Measurements from ENCODE around the gene TNPO2. TPM values are rescaled to one million over a fixed set of nuclear protein-coding genes. Genes with fewer than 3 reads are reported as not detected.
A peak's percentile ranks its signal among the peaks of the same experiment; 100 is the strongest.

TNPO2 gene
- total and polyA plus RNA-seq, 2 of the 13 experiments (the other 11 are each of a cell fraction or from before 2014, with no cell fraction given), result 31.7 to 61.0 TPM

DNA sequence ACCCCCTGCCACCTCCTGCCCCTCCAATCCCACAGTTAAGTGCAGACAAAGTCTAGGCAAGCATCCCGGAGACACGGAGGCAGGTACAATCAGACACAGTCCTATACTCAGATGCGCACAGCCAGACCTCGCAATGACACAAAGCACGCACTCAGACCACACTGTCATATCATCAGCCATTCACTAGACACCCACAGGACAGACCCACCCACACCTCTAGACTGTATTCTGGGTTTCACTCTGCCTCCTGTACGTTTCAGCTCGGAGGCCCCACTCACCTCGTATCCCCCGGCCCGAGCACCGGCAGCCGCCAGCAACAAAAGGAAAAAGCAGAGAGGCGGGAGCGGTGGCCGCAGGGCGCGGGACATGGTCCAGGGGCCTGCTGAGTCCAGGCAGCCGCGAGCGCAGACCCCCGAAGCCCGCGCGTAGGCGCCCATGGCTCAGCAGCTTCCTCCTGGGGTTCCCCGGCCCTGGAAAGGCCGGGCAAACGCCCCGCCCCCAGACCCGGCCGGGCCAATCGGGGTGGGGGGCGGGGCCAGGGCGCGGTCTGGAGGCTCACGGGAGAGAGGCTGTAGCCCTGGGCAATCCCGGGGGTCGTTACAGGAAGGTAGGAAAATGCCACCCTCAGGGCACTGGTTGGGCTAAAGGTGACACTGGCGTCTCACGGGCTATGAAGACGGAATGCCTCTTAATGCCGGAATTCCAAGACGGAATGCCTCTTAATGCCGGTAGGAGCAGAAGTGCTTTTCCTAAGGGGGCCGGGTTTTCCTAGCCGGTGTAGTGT, 57.3 kb downstream of the TNPO2 start, which contains the start of the genes MAN2B1 and WDR83:
Gene MAN2B1 (minus strand): TSS at position 478 of the 784 bp plus-strand sequence. CDS start 41 bp downstream, at position 437.
Gene WDR83 (plus strand): TSS at position 543 of the 784 bp plus-strand sequence. CDS start 2,984 bp downstream, outside the sequence.
- Histone ChIP-seq H3K4me1 (ENCODE audit: insufficient read depth, low read length) (peaks cover 43% of the 10 kb centered on the region), H4K20me1 (ENCODE audit: insufficient read depth, low read length) (no peaks in the 10 kb centered on the region), H3K4me2 (ENCODE audit: low read depth, low read length) (peak within 1 kb of the TSS; percentile 97), H3K9me3 (ENCODE audit: low read length) (no peaks in the 10 kb centered on the region), H2AFZ (ENCODE audit: low read length) (peak within 1 kb of the TSS; percentile 83), H3K4me3 (replicated peaks in 1 of 3; ENCODE audit: insufficient read depth in 1 of 3, low read depth in 2 of 3, low read length in 3 of 3) (peak within 1 kb of the TSS; percentile 72 to 84 (median 84)), H3K9ac (ENCODE audit: insufficient read depth, low read depth, low read length) (peak within 1 kb of the TSS; percentile 82), H3K27me3 (ENCODE audit: control insufficient read depth in 1 of 2, insufficient read depth in 2 of 2, low read length in 2 of 2) (no peaks in the 10 kb centered on the region; a peak in 1 of 5 replicates), H3K27ac (ENCODE audit: extremely low read length, insufficient read depth, low read length) (peak within 1 kb of the TSS; percentile 60), H3K79me2 (ENCODE audit: insufficient read depth, low read length) (peaks cover 34% of the 10 kb centered on the region), H3K36me3 (replicated peaks in 1 of 2; ENCODE audit: control insufficient read depth in 1 of 2, insufficient read depth in 2 of 2, low read length in 2 of 2) (no peaks in the 10 kb centered on the region; a peak in 2 of 5 replicates)
- POLR2A ChIA-PET, result interaction anchor here (0.6 to 1.7 kb wide), 6 partner anchors 10 to 125 kb away, joined by 3 to 9 read pairs (median 4); partner anchors contain the start of genes DHPS, JUNB, ZNF490 and ZNF791
- no TSS peak for BruUV-seq (replicated peaks)
- CTCF ChIA-PET (ENCODE audit: low intra/inter-chr PET ratio, low total read pairs), result interaction anchor here (0.5 kb wide), 1 partner anchor 502 kb away, joined by 3 read pairs; no protein-coding TSS in a partner anchor
- in situ Hi-C loops (cut with HindIII; ENCODE audit: extremely low pct_ligation_motif_present, low pct_unique_long_range_greater_than_20kb) (no loop called here), intact Hi-C loops (cut with micrococcal nuclease; ENCODE audit: unreplicated experiment) (no loop called here)
- peak; percentile 89 for ATAC-seq
- DNase-seq (ENCODE audit: low spot score), result peak; percentile 65
- whole genome bisulfite sequencing (ENCODE audit: low lambda C conversion rate), result under 1% methylated on average over 24 of the region's 46 CpGs
- no peak for FAIRE-seq
- no peak for TF ChIP-seq ZNF513 (CRISPR knock-in tag; conservative IDR thresholded peaks at IDR 0.05)
- peak; percentile 77 for TF ChIP-seq AGO2 (optimal IDR thresholded peaks at IDR 0.05; ENCODE audit: low read depth, low read length)
- TF ChIP-seq POLR2AphosphoS5 (IDR thresholded peaks at IDR 0.05; ENCODE audit: low read depth, low read length), result peak; percentile 40; the same call in 1 of the 2 replicates
- no peak for TF ChIP-seq ZKSCAN5 (CRISPR knock-in tag; IDR thresholded peaks at IDR 0.05)
- TF ChIP-seq ZSCAN30 (CRISPR knock-in tag; IDR thresholded peaks at IDR 0.05), result no peak
- no peak for TF ChIP-seq ZNF207 (IDR thresholded peaks at IDR 0.05; ENCODE audit: borderline replicate concordance)
- TF ChIP-seq, protein P1, sequence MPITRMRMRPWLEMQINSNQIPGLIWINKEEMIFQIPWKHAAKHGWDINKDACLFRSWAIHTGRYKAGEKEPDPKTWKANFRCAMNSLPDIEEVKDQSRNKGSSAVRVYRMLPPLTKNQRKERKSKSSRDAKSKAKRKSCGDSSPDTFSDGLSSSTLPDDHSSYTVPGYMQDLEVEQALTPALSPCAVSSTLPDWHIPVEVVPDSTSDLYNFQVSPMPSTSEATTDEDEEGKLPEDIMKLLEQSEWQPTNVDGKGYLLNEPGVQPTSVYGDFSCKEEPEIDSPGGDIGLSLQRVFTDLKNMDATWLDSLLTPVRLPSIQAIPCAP (CRISPR knock-in tag; IDR thresholded peaks at IDR 0.05; ENCODE audit: low read depth), result no peak
- TF ChIP-seq ZNF276 (CRISPR knock-in tag; IDR thresholded peaks at IDR 0.05; ENCODE audit: low read depth), result no peak
- TF ChIP-seq BRCA1 (CRISPR knock-in tag; IDR thresholded peaks at IDR 0.05), result no peak
- TF ChIP-seq PHB2 (IDR thresholded peaks at IDR 0.05; ENCODE audit: partially characterized antibody), result no peak
- TF ChIP-seq, protein P2, sequence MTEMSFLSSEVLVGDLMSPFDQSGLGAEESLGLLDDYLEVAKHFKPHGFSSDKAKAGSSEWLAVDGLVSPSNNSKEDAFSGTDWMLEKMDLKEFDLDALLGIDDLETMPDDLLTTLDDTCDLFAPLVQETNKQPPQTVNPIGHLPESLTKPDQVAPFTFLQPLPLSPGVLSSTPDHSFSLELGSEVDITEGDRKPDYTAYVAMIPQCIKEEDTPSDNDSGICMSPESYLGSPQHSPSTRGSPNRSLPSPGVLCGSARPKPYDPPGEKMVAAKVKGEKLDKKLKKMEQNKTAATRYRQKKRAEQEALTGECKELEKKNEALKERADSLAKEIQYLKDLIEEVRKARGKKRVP (CRISPR knock-in tag; IDR thresholded peaks at IDR 0.05), result no peak
- no peak for TF ChIP-seq ZMYM2 (CRISPR knock-in tag; IDR thresholded peaks at IDR 0.05)
- peak; percentile 79 for TF ChIP-seq ZNF143 (CRISPR knock-in tag; IDR thresholded peaks at IDR 0.05)
- TF ChIP-seq HDAC1 (CRISPR knock-in tag; IDR thresholded peaks at IDR 0.05), result no peak; the same call in 1 of the 2 replicates
- no peak for TF ChIP-seq ZNF605 (CRISPR knock-in tag; IDR thresholded peaks at IDR 0.05)
- no peak for TF ChIP-seq ZNF180 (CRISPR knock-in tag; IDR thresholded peaks at IDR 0.05; ENCODE audit: borderline replicate concordance, low read depth)
- TF ChIP-seq NR1H2 (CRISPR knock-in tag; IDR thresholded peaks at IDR 0.05; ENCODE audit: borderline replicate concordance, low read depth), result no peak
